GM23338 (cell line): Measurements from ENCODE around the gene FAM76A.

Experiments used
- CREB1 ChIP-seq: fragments of 250-450 bp; sonication (Bioruptor Pico); IDR thresholded peaks from 2 replicates; pipeline ENCODE4 v1.5.0; 2020; ENCODE audit warnings: low read depth, mild to moderate bottlenecking, moderate library complexity
- EZH2 ChIP-seq: fragments of 200-600 bp; sonication (generic); IDR thresholded peaks from one replicate; pipeline ENCODE4 v1.8.0; 2017; ENCODE audit warnings: antibody characterized with exemption, mild to moderate bottlenecking, low read depth; ENCODE audit not compliant: unreplicated experiment
- EZH2phosphoT487 ChIP-seq: fragments of 200-600 bp; sonication (generic); IDR thresholded peaks from one replicate; pipeline ENCODE4 v1.8.1; 2018; ENCODE audit warnings: antibody characterized with exemption; ENCODE audit not compliant: unreplicated experiment
- JUNB ChIP-seq: IDR thresholded peaks from one replicate; pipeline ENCODE4 v1.6.1; 2016; ENCODE audit warnings: antibody characterized with exemption; ENCODE audit not compliant: unreplicated experiment
- NANOG ChIP-seq: IDR thresholded peaks from 2 replicates; pipeline ENCODE4 v1.6.1; 2016; ENCODE audit warnings: antibody characterized with exemption, borderline replicate concordance
- POLR2AphosphoS5 ChIP-seq: IDR thresholded peaks from 2 replicates; pipeline ENCODE4 v1.6.1; 2016; ENCODE audit warnings: antibody characterized with exemption, low read depth
- REST ChIP-seq: IDR thresholded peaks from one replicate; pipeline ENCODE4 v1.6.1; 2018; ENCODE audit warnings: antibody characterized with exemption; ENCODE audit not compliant: unreplicated experiment
- STAT1 ChIP-seq: IDR thresholded peaks from one replicate; pipeline ENCODE4 v1.6.1; 2016; ENCODE audit warnings: antibody characterized with exemption; ENCODE audit not compliant: unreplicated experiment
- ZNF114 ChIP-seq: fragments of 250-450 bp; sonication (Bioruptor Pico); IDR thresholded peaks from 2 replicates; pipeline ENCODE4 v1.5.0; 2020; ENCODE audit warnings: mild to moderate bottlenecking, moderate library complexity
- TF ChIP-seq, protein P1 (sequence below), 2 experiments: fragments of 200-600 bp in 1 of 2; sonication (generic) in 1 of 2; conservative IDR thresholded peaks; 2 replicates each; pipeline versions ENCODE4 v1.5.1 to v1.6.1; 2016 to 2017; ENCODE audit warnings: antibody characterized with exemption in 2 of 2, low read depth in 2 of 2, mild to moderate bottlenecking in 2 of 2, moderate library complexity in 1 of 2

DNA sequence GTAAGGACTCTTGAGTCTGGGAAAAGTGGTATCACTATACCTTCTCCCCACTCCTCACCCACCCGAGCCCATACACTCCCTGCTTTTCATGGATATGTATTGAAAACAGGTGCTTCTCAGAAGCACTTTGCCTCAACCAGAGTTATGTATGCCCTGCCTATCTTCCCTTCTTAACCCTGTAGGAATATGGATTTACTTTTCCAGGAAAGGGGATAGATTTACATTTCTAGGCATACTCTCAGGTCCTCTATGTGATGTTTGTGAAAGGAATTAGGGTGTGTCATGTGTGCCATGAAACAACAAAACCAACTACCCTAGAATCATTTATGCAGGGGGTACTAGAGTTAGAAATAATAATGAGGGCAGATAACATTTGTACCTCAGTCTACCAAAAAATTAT lies 36.3 kb downstream of the FAM76A start:
- TF ChIP-seq, protein P1, sequence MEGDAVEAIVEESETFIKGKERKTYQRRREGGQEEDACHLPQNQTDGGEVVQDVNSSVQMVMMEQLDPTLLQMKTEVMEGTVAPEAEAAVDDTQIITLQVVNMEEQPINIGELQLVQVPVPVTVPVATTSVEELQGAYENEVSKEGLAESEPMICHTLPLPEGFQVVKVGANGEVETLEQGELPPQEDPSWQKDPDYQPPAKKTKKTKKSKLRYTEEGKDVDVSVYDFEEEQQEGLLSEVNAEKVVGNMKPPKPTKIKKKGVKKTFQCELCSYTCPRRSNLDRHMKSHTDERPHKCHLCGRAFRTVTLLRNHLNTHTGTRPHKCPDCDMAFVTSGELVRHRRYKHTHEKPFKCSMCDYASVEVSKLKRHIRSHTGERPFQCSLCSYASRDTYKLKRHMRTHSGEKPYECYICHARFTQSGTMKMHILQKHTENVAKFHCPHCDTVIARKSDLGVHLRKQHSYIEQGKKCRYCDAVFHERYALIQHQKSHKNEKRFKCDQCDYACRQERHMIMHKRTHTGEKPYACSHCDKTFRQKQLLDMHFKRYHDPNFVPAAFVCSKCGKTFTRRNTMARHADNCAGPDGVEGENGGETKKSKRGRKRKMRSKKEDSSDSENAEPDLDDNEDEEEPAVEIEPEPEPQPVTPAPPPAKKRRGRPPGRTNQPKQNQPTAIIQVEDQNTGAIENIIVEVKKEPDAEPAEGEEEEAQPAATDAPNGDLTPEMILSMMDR (conservative IDR thresholded peaks at IDR 0.05; ENCODE audit: low read depth in 2 of 2) = no peak
- no peak for TF ChIP-seq CREB1 (CRISPR knock-in tag)
- no peak for TF ChIP-seq POLR2AphosphoS5
- no peak for TF ChIP-seq EZH2
- no peak for TF ChIP-seq STAT1
- TF ChIP-seq JUNB = no peak
- no peak for TF ChIP-seq ZNF114 (CRISPR knock-in tag)
- TF ChIP-seq EZH2phosphoT487 = no peak
- no peak for TF ChIP-seq REST
- TF ChIP-seq NANOG = no peak
